ENCODE results near the gene TUBA1B.

DNA sequence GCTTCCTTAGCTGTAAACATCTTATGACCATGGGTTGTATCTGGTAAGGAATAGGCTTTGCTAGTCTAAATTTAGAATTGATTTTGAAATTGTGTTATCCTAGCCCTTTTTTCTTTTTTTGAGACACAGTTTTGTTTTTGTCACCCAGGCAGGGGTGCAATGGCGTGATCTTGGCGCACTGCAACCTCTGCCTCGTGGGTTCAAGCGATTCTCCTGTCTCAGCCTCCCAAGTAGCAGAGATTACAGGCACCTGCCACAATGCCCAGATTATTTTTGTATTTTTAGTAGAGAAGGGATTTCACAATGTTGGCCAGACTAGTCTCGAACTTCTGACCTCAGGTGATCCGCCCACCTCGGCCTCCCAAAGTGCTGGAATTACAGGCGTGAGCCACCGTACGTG, 2.4 kb upstream of the TUBA1B start:
- TF ChIP-seq POLR2AphosphoS5 (IDR thresholded peaks at IDR 0.05; ENCODE audit: low read depth, low read length) (no peak), SPI1 (IDR thresholded peaks at IDR 0.05; ENCODE audit: low read depth, low read length) (no peak)
